Stimulated activated CD4-positive, alpha-beta T cell treated with anti-CD3 and anti-CD28 coated beads, Interleukin-15, amount 100 ng/mL, for 24 hours (primary cell): Measurements from ENCODE around the gene CDK16.

ENCODE experiments used
- DNase-seq: peaks from one replicate; pipeline ENCODE4 v3.0.0-alpha.2; 2020

The CDK16 gene

GRCh38 chrX:47186096-47186740, 32.3 kb upstream of the CDK16 start:
- DNase-seq = no peak

- DNase-seq = no peak
Observed at GRCh38 chrX:47187106-47187677, 31.3 kb upstream of the CDK16 start.

- DNase-seq = no peak
Observed at GRCh38 chrX:47189906-47190305, 28.6 kb upstream of the CDK16 start.

GRCh38 chrX:47190445-47191269, 27.8 kb upstream of the CDK16 start:
- DNase-seq = peak; percentile 88

GRCh38 chrX:47191331-47191730, 27.1 kb upstream of the CDK16 start:
- peak; percentile 63 for DNase-seq

- no peak for DNase-seq
Observed at GRCh38 chrX:47191806-47192401, 26.6 kb upstream of the CDK16 start.

GRCh38 chrX:47193475-47194193, 24.8 kb upstream of the CDK16 start, which contains the start of gene UBA1:
UBA1 (plus strand) TSS chrX:47193829; CDS start chrX:47198803, 4,974 bp downstream.
- peak; percentile 93 for DNase-seq

GRCh38 chrX:47194194-47194787, 24.2 kb upstream of the CDK16 start:
- no peak for DNase-seq

GRCh38 chrX:47196098-47196497, 22.4 kb upstream of the CDK16 start:
- no peak for DNase-seq

GRCh38 chrX:47197526-47197925, 21.0 kb upstream of the CDK16 start:
- no peak for DNase-seq

GRCh38 chrX:47198026-47198686, 20.3 kb upstream of the CDK16 start:
- DNase-seq = no peak

- no peak for DNase-seq
Observed at GRCh38 chrX:47198687-47199080, 19.8 kb upstream of the CDK16 start.

- DNase-seq = no peak
Observed at GRCh38 chrX:47199286-47199685, 19.2 kb upstream of the CDK16 start.

GRCh38 chrX:47200385-47201150, 17.9 kb upstream of the CDK16 start:
- DNase-seq = no peak

- no peak for DNase-seq
Observed at GRCh38 chrX:47201345-47201944, 17.0 kb upstream of the CDK16 start.

- DNase-seq = no peak
Observed at GRCh38 chrX:47202316-47202715, 16.2 kb upstream of the CDK16 start.

GRCh38 chrX:47202877-47203276, 15.6 kb upstream of the CDK16 start:
- no peak for DNase-seq

GRCh38 chrX:47204970-47205369, 13.5 kb upstream of the CDK16 start:
- no peak for DNase-seq

GRCh38 chrX:47206316-47206715, 12.2 kb upstream of the CDK16 start:
- DNase-seq = no peak

- DNase-seq = no peak
Observed at GRCh38 chrX:47208108-47208507, 10.4 kb upstream of the CDK16 start.
